HG03575 (cell line): ENCODE results near the gene R3HCC1L.

Experiments used
- ATAC-seq: cut with Tn5 transposase; IDR thresholded peaks from one replicate; pipeline ENCODE4 v1.9.1; 2021; ENCODE audit not compliant: unreplicated experiment, insufficient number of reproducible peaks, low FRiP score; ENCODE audit errors: extremely low read depth

R3HCC1L gene

DNA sequence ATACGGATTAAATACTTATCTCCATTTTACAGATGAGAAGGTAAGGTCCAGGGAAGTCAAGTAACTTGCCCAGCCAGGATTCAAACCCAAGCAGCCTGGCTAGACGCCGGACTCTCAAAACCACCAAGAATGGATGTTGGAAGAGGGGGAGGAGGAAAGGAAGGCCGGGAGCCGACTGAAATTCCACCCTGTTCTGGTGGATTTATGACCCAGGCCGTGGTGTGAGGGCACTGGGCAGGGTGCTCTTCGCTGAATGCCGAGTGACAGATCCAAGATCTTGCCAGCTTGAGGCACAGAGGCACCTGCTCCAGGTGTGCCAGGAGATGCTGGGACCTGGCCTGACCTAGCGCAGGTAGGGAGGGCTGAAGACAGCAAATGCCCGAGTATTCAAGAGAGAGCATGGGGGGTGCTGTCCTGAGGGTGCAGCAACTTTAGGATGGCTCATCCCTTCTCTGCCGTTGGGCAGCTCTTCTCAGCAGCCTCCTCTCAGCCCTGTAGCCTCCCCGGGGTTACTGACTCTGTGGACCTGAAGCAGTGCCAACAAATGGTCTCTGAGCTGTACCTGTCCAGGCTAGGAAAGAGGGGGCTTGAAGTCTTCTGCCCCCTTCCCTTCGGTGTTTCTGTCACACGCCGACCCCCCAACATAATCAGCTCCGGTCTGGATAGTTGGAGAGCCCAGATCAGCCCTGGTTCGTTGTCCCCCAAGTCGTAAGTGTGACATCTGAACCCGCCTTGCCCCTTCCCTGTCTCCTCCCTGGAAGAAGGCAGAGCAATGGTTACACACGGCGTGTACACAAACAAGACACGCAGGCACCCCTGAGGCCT lies 132.8 kb downstream of the R3HCC1L start:
- no peak for ATAC-seq

DNA sequence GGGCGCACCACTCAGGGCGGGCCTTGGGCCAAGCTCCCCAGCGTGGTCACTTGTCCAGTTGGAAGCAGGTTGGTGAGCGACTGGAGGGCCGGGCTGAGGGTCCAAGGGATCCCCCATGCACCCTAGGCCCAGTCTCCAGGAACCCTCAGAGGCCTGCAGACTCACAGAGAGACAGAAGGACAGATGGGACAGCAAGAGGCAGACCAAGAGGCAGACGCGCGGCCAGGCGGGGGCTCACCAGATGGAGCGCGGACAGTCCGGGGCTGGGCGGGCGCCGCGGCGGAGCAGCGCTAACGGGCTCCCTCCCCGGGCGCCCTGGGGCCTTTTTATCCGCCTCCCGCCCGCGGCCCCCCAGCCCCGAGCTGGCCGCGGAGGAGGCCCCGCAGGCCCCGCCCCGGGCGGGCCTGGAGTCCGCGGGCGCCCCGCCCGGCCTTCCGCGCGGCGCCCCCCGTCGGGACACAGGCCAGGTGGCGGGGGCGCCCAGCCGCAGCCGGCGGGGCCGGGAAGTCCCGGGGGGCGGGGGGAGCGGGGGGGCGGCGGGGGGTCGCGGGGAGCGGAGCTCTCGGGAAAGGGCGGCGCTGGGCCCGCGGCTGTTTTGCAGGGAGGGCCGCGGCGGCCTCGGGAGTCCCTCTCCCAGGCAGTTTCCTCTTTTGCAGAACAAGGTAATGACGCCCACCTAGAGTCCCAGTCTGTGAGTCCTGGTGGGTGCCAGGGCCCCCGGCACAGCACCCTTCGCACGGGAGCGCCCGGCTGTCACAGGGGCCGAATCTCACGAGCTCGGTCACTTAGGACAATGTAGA lies 133.6 kb downstream of the R3HCC1L start, which contains the start of gene LOXL4:
TSS of gene LOXL4 (minus strand) at position 301 of the 800 bp plus-strand sequence. CDS start 5,175 bp downstream, outside the sequence.
- ATAC-seq, result no peak

DNA sequence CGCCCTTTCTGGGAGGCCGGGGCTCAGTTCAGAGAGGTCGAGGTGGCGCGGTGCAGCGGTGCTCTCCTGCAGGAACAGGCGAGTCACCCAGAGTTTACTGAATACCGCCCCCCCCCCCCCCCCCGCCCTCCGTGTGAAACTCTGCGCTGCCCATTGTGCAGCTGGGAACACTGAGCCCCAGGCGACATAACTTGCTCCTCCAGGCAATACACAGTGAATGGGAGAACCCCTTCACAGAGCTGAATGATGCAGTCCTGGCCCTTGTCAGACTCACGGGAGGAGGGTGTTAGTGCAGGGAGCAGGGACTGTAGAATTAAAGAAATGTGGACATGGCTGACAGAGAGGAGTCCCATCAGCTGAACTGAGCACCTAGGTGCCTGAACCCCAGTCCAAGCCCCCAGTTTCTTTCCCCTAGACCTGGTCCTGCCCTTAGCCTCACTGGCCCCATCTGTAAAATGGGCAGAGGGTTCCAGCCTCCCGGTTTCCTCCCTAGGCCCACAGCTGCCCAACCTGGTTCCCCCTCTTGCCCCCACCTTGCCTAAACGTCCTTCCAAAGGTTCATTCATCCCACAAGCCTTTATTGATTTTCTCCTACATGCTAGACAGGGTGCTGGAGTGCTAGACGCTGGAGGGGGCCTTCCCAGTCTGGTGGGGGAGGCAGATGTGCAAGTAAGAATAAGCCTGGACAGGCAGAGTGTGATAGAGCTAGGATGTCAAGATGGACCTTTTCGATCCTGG lies 134.4 kb downstream of the R3HCC1L start:
- ATAC-seq, result no peak

DNA sequence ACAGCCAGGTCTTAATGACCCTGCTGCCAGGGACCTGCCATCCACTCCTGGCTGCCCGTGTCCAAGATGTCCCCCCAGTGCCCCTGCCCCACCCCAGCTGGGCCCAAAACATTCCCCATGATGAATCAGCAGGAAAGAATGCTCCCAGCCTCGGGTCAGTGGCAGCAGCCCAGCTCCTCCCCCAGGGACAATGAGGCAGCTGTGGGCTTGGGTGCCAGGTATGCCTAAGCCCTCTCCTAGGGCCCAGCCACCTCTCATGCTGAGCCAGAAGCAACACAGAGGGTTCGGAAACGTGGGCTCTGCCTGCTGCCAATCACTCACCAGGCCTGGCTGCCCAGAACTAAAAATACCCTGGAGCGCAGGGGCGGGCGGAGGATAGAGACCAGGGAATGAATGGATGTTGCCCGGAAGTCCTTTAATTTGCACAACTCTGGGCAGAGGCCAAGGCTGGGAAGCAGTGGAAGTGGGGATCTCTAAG lies 135.0 kb downstream of the R3HCC1L start:
- ATAC-seq, result no peak

DNA sequence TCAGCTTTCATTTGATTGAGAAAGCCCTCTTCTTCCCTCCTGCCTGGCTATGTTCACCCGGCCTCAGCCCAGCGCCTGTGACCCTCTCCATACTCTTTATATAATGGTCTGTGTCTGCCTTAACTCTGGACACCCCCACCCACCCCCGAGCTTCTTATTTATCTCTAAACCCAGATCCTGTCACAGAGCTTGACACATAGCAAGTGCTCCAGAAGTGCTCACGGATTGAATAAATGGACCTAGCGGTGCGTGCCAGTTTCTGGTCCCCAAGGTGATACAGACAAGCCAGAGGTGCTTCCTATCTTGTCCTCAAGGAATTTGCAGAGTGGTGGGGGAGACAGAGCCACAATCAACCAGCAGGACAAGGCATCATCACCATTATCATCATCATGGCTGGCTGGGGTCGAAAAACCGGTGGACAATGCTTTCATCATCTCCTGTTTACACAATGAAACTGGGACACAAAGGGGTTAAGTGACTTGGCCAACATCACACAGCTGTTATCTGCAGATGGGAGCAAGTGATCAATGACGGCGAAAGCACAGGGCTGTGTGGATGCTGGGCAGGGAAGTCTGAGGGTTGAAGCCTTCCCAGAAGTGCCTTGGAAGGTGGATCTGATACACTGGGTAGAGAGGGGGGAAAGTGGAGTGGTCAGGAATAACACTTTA lies 135.8 kb downstream of the R3HCC1L start:
- ATAC-seq, result no peak

DNA sequence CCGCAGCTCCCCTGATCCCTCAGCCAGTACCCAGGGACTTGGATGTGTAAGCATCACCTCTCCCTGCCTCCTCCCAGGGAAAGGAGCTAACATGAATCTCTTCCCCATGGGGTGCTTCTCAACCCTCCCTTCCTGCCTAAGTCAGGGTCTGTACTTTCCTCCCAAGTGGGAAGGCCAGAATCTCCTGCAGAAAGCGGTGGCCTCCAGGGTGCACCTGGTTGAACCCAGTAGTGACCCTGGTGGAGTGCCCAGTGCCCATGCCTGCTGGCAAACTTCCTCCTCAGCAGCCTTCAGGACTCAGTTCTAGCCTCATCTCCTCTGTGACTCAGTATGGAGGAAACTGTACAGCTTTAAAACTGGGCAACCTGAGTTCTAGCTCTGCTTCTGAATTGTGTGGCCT lies 136.3 kb downstream of the R3HCC1L start:
- no peak for ATAC-seq

DNA sequence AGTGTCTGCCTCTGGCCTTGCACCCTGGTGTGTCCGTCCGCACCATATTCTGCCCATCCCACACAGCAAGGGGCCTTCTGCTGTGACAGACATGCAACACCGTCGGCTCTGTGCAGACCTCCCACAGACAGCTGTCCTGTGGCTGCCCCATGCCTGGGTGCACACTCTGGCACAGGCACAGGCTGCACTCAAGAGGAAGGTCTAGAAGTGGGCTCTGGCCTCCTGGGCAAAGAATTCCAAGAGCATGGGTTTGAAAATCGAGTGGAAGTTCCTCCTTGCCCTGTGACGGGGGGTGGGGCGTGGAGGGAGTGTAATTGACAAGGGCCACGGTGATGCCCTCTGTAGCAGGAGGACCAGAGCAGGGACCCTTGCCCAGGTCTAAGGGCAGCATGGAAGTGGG lies 137.8 kb downstream of the R3HCC1L start:
- no peak for ATAC-seq

DNA sequence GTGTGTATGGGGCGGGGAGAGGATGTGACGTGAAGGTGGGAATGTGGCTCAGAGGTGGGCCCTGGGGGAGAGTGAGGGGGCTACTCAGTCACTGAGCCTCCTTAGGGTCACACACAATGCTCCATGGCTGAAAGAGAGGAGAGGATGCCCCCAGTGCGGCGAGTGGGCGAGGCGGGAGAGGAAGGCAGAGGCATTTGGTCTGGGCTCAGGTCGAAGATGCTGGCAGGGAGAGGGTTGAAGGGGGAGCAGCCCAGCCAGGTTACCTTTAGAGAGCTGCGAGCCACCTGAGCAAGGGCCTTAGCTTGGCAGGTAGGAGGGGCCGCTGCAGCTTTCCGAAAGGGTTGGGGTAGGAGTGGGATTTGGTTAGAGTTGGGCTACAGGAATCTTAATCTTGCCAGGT lies 138.2 kb downstream of the R3HCC1L start:
- no peak for ATAC-seq

DNA sequence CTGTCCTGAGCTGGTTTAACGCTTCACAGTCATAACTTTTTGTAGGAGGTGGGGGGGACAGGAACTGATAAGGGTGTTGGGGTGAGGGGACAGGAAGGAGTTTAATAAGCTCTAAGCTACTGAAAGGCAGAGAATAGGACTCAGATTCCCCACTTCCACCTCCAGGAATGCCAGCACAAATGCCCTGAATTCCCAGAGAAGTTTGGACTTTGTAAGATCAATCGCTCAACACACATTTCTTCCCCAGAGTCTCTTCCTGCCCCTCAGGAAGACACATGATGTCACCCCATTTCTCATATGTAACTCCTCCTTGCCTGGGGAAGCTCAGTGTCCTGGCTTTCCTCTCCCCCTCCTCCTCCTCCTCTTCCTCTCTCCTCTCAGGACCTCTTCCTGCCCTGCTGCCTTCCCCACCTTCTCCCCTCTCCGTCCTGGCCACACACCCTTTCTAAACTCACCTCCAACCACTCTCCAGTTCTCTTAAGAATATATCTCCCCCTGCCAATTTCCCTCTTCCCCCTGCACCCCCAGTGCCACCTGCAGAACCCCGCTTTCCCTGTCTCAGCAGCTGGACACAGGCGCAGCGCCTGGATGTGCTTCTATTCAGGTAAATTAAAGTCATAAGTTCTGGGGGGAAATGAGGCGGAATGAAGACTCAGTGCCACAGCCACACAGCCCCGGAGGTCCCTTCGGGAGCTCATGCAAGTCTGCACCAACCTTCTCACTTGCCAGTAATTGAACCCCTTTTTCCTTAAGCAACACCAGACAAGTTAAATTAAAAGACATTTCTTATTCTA lies 138.8 kb downstream of the R3HCC1L start:
- no peak for ATAC-seq

DNA sequence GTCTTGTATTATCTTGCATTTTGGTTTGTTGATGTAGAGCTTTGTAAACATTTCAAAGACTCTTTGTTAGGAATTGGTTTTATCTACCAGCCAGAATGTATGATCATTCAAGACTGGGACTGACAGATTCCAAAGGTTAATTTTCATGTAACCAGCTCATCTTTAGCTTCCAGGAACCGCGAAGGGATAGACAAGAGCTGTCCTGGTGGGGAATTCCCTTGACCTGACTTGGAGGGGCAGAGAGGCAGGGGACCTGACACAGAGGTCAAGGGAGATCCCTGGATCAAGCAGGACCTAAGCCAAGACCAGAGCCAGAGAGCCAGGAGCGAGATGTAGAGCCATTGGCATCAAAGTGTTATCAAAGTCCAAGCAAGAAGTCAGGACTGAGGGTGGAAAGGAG lies 140.1 kb downstream of the R3HCC1L start:
- no peak for ATAC-seq

DNA sequence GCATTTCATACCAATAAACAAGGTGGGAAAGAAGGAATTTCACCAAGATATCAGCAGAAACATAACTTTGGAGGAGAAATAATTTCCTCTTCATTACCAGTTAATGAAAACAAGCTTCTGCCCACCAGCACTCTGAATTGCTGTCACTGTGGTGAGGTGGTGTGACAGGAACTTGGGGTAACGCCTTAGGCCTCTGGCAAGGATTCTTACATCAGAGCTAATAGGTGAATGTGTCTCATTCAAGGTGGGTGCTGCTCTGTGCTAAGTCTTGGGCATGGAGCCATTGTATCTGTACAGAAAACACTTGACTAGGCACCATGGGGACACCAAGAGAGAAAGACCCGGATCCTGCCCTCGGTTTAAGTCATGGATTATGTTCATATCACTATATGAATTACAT lies 141.9 kb downstream of the R3HCC1L start:
- ATAC-seq, result no peak

DNA sequence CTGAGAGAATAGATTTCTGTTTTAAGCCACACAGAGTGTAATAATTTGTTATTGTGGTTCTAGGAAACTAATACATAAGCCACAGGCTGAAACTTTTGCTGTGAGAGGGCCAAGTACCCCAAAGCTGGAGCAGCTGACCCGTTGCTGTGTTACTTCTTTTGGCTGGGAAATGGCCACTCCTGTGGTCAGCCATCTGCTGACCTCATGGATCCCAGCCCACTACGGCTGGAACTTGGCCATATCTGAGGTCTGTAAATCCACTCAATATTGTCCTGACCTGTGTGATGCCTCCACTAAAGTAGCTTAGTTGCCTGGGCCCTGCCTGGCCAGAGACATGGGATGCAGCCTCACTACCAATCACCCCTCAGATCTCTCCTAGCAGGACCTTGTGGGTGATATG lies 151.0 kb downstream of the R3HCC1L start:
- no peak for ATAC-seq

DNA sequence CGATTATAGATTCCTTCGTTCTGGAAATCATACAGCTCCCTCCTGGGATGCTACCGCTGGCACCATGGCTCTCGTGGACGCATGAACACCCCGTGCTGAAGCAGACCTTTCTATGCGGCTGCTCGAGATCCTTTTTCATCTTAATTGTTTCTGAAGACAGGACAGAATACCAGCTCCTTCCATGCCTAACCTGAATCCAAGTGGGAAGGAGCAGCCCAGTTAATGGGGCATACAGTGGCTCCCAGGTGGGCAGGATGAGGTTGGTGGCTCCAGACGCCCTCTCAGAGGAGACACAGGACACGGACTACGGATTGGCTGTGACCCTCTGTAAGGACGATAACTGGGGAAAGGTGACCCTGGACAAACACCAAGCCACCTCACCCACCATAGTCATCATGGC lies 152.0 kb downstream of the R3HCC1L start:
- no peak for ATAC-seq

DNA sequence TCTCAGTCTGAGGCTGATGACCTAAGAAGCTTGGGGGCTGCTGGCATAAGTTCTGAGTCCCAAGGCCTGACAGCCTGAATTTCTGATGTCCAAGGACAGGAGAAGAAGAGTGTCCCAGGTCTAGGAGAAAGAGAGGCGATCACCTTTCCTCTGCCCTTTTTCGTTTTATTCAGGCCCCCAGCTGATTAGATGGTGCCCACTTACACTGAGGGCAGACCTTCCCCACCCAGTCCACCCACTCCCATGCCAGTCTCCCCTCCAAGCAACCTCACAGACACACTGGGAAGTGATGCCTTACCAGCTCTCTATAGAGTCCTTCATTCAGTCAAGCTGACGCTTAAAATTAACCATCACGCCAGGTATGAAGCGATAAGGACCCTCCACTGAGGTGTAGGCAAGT lies 152.9 kb downstream of the R3HCC1L start:
- ATAC-seq, result no peak

DNA sequence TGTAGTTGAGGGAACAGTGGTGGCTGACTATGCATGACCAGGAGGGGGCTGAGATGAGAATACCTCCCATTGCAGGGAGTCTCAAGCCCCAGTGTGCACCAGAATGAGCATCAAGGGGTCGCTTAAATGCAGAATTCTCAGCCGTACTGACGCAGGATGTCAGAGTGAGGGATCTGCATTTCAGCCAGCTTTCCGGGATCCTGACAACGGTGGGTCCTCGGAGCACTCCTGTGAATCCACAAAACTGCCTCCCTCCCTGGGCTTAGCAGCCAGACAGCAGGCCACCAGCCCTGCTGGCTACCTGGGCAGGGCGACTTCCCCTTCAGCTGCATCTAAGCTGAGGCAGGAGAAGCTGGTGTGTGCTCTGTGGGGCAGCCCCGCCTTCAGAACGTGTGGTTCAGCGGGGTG lies 155.3 kb downstream of the R3HCC1L start:
- no peak for ATAC-seq

DNA sequence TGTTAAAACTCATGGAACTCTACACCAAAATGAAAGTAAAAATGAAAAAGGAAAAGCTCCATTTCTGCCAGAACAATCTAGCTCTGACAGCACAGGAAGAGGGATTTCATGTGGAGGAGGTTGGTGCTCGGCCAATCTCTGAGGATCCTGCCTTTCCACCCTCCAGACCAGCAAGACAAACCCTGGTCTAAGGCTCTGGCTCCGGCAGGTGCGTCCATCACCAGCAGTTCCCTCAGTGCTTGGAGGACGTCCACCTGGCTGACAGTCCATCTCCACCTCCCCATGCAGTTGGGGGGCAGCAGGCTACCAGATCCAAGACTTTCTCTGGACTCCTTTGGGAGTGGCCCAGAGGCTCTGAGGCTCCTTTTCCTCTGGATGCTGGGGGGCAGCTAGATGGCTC lies 158.5 kb downstream of the R3HCC1L start:
- ATAC-seq, result no peak

DNA sequence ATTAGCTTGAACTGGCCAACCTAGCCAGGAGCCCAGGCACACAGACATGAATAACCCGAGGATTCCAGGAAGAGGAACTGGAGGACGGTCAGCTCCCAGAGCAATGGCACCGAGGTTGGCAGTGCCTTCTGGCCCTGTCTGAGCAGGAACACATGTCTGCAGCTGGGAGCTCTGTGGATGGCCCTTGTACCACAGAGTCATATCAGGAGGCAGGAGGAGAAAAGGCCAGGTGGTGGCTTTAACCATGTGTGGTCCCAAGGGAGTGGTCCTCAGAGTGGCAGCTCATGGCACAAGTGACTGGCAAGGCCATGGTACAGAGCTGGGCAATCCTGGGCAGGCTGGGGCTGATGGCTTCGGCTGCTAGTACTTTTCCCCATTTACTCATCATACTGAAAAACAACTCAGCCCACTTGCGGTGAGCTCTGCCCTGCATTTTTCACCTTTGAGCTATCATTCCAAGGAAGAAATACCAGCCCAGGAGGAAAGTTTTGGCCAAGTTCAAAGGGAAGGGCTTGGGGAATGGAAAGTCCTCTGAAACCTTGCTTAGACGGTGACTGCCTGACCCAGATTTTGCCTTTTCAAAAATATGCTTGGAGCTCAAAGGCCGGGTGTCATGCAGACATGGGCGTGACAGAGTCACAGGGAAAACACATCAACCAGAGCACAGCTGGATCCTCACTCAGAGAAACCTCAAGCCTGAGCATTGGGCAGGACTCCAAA lies 159.3 kb downstream of the R3HCC1L start:
- ATAC-seq, result no peak

DNA sequence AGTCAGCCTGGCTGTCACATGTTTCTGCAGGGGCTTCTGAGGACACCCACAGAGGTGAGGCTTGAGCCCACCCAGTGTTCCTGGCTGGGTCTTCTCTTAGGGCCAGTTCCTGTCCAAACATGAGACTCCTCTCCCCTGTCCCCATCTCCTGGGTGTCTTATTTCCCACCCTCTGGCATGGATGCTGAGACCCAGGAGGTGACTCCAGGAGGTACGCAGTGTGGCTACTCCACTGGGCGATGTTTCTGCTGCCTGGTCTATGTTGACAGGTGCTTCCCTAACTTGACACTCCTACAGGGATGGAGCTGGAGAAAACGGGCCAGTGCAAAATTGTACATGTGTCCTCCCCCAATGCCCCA lies 159.8 kb downstream of the R3HCC1L start:
- no peak for ATAC-seq
